ENCODE results near the gene MCTP1.
"Not testable (repeated sequence)": the region's sequence is repeated elsewhere in the genome, so short reads cannot be mapped to it uniquely, and the experiment has no call there.

MCTP1 gene

GRCh38 chr5:94841598-94842322 is 443.1 kb downstream of the MCTP1 start:
- FAIRE-seq = no peak
- no peak for DNase-seq (ENCODE audit: insufficient read length, low spot score)

GRCh38 chr5:94833851-94834250 is 451.0 kb downstream of the MCTP1 start:
- FAIRE-seq (no peak), DNase-seq (ENCODE audit: insufficient read length, low spot score) (no peak)

GRCh38 chr5:94832685-94833084 is 452.2 kb downstream of the MCTP1 start:
- FAIRE-seq (no peak), DNase-seq (ENCODE audit: insufficient read length, low spot score) (no peak)

- FAIRE-seq = no peak
These were observed 454.4 kb downstream of the MCTP1 start for GRCh38 chr5:94830520-94830919.

GRCh38 chr5:94828222-94828621 is 456.7 kb downstream of the MCTP1 start:
- not testable (repeated sequence) for FAIRE-seq; DNase-seq (ENCODE audit: insufficient read length, low spot score)

More at GRCh38 chr5:94830520-94830919, 454.4 kb downstream of the MCTP1 start:
- no peak for DNase-seq (ENCODE audit: insufficient read length, low spot score)

GRCh38 chr5:94820488-94820887 is 464.4 kb downstream of the MCTP1 start:
- DNase-seq (ENCODE audit: insufficient read length, low spot score) (no peak), FAIRE-seq (no peak)

GRCh38 chr5:94818904-94819303 is 466.0 kb downstream of the MCTP1 start:
- FAIRE-seq (no peak), DNase-seq (ENCODE audit: insufficient read length, low spot score) (no peak)

GRCh38 chr5:94815313-94816039 is 469.4 kb downstream of the MCTP1 start:
- no peak for FAIRE-seq
- no peak for DNase-seq (ENCODE audit: insufficient read length, low spot score)

- FAIRE-seq = no peak
- DNase-seq (ENCODE audit: insufficient read length, low spot score) = no peak
These were observed 472.7 kb downstream of the MCTP1 start for GRCh38 chr5:94812232-94812631.

GRCh38 chr5:94811331-94811730 is 473.6 kb downstream of the MCTP1 start:
- DNase-seq (ENCODE audit: insufficient read length, low spot score) (no peak), FAIRE-seq (no peak)

- no peak for FAIRE-seq
- DNase-seq (ENCODE audit: insufficient read length, low spot score) = no peak
These were observed 474.0 kb downstream of the MCTP1 start for GRCh38 chr5:94810877-94811276.

GRCh38 chr5:94810281-94810680 is 474.6 kb downstream of the MCTP1 start:
- no peak for FAIRE-seq
- DNase-seq (ENCODE audit: insufficient read length, low spot score) = no peak

- DNase-seq (ENCODE audit: insufficient read length, low spot score) = no peak
- FAIRE-seq = no peak
These were observed 476.4 kb downstream of the MCTP1 start for GRCh38 chr5:94808497-94808896.

- DNase-seq (ENCODE audit: insufficient read length, low spot score) (no peak), FAIRE-seq (peak; percentile 58)
These were observed 476.9 kb downstream of the MCTP1 start for GRCh38 chr5:94807985-94808384.

- no peak for DNase-seq (ENCODE audit: insufficient read length, low spot score)
- FAIRE-seq = no peak
These were observed 482.4 kb downstream of the MCTP1 start for GRCh38 chr5:94802450-94802849.

GRCh38 chr5:94796586-94796985 is 488.3 kb downstream of the MCTP1 start:
- FAIRE-seq = no peak
- no peak for DNase-seq (ENCODE audit: insufficient read length, low spot score)

GRCh38 chr5:94793816-94794198 is 491.1 kb downstream of the MCTP1 start:
- FAIRE-seq (no peak), DNase-seq (ENCODE audit: insufficient read length, low spot score) (no peak)

- FAIRE-seq (peak; percentile 99), DNase-seq (ENCODE audit: insufficient read length, low spot score) (peak; percentile 65)
These were observed 491.6 kb downstream of the MCTP1 start for GRCh38 chr5:94793113-94793815.

GRCh38 chr5:94791829-94792228 is 493.1 kb downstream of the MCTP1 start:
- FAIRE-seq = no peak
- DNase-seq (ENCODE audit: insufficient read length, low spot score) = no peak

GRCh38 chr5:94788527-94788926 is 496.4 kb downstream of the MCTP1 start:
- DNase-seq (ENCODE audit: insufficient read length, low spot score) (no peak), FAIRE-seq (no peak)
